ENCODE data around the gene FOXM1.
A peak's percentile ranks its signal among the peaks of the same experiment; 100 is the strongest.

Gene FOXM1

GRCh38 chr12:2877047-2877952, at the start of gene FOXM1, which contains the start of gene RHNO1:
FOXM1 (minus strand) TSS chr12:2877174; CDS start chr12:2874478, 2,696 bp downstream.
RHNO1 (plus strand) TSS chr12:2877223; CDS start chr12:2885367, 8,144 bp downstream.
- FAIRE-seq = peak; percentile 88
- peak; percentile 98 for DNase-seq (ENCODE audit: low spot score)

DNA sequence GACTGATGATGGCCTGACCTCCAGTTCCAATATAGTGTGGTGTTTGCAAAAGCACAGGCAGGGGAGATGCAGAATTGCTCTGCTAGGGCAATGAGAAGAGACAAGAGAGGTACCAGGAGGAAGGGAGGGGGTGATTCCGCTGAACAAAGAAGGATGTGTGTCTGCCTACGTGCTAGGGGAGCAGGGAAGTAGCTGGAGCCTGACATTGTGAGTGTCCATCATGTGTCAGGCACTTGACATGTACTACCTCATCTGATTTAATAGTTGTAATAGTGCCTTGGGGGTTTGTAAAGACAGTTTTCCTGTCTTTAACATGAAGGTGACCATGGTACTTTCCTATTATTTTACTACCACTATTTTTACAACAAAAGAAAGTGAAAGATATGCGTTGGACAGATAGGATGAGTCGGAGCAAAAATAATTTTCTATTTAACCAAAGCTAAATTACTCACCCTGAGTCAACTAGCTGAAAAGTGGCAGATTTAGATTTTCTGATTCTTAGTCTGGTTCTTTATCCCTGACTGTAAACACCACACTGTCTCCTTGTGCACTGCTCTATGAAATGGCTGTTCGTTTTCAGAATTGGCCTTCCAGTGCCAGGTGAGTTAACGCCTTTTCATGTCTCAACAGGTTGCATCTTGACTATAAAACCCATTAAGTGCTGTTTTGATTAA, 48.5 kb upstream of the FOXM1 start:
- FAIRE-seq (no peak), DNase-seq (ENCODE audit: low spot score) (no peak)

GRCh38 chr12:2924019-2924418, 47.0 kb upstream of the FOXM1 start:
- no peak for DNase-seq (ENCODE audit: low spot score)
- no peak for FAIRE-seq

DNA sequence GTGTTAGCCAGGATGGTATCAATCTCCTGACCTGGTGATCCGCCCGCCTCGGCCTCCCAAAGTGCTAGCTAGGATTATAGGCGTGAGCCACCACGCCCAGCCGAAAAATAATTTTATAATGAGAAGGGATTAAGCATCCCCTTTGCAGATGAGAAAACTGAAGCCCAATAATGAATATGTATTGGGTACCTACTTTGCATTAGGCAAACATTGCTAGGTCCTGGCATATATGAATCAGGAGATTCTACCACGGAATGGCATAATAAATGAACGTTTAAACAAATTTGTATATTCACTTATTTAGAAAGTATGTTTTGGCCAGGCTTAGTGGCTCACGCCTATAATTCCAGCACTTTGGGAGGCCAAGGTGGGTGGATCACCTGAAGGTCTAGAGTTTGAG, 46.1 kb upstream of the FOXM1 start:
- FAIRE-seq = no peak
- no peak for DNase-seq (ENCODE audit: low spot score)

- no peak for FAIRE-seq
- no peak for DNase-seq (ENCODE audit: low spot score)
These were observed 45.4 kb upstream of the FOXM1 start for GRCh38 chr12:2922329-2922728.

DNA sequence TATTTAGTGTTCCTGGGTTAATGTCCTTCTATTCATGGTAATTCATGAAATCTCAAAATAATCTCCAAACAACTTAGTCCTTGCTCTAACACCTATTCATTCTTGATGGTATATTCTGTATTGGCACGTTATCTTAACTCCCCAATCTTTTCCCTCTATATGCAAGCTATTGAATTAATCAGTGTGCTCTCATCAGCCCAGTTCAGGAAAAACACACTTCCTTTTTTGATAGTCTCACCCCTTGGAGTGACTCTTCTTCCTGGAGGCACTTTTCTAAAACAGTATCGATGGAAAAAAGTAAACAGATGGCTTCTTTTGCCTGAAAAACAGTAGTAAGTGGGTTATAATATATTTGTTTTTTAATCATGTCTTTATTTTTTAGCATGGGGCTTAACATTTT, 42.3 kb upstream of the FOXM1 start:
- DNase-seq (ENCODE audit: low spot score) = no peak
- FAIRE-seq = no peak

- DNase-seq (ENCODE audit: low spot score) (no peak), FAIRE-seq (peak; percentile 23)
These were observed 35.2 kb upstream of the FOXM1 start for GRCh38 chr12:2912216-2912575.

- FAIRE-seq (no peak), DNase-seq (ENCODE audit: low spot score) (no peak)
These were observed 27.3 kb upstream of the FOXM1 start for GRCh38 chr12:2904260-2904659.

GRCh38 chr12:2902272-2902880, 25.4 kb upstream of the FOXM1 start:
- DNase-seq (ENCODE audit: low spot score) (no peak), FAIRE-seq (peak; percentile 73)

GRCh38 chr12:2900642-2901041, 23.7 kb upstream of the FOXM1 start:
- DNase-seq (ENCODE audit: low spot score) = no peak
- FAIRE-seq = no peak

DNA sequence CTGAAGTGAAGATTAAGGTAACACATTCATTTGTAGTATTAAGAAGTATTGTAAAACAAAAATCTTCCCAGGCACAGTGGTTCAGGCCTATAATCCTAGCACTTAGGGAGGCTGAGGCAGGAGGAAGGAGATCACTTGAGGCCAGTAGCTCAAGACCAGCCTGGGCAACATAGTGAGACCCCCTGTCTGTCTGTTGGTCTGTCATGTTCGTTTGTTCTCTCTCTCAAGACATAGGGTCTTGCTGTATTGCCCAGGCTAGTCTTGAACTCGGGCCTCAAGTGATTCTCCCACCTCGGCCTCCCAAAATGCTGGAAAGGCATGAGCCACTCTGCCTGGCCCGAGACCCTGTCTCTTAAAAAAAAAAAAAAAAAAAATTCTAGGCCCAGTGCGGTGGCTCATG, 20.4 kb upstream of the FOXM1 start:
- FAIRE-seq (no peak), DNase-seq (ENCODE audit: low spot score) (no peak)

- no peak for DNase-seq (ENCODE audit: low spot score)
- peak; percentile 81 for FAIRE-seq
These were observed 18.5 kb upstream of the FOXM1 start for GRCh38 chr12:2895511-2895910.

DNA sequence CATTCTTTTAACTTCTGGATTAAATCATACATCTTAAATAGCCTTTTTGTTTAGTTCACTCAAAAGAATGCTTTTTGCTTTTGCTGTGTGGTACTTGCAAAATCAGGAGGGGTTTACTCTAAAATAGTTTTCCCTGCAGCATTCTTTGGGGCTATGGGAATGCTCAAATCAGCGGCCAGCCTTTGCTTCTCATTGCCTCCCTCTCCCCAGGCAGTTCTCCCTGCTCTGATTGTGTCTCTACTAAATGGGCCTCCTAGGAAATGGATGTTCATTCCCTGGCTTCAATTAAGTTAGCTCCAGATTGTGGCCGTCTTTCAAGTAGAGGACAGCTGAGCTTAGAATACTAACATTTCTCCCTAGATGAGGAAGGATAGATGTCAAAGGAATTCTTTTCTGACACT, 18.1 kb upstream of the FOXM1 start:
- DNase-seq (ENCODE audit: low spot score) = no peak
- no peak for FAIRE-seq

- DNase-seq (ENCODE audit: low spot score) (peak; percentile 61), FAIRE-seq (peak; percentile 20)
These were observed 16.0 kb upstream of the FOXM1 start for GRCh38 chr12:2893007-2893406.

GRCh38 chr12:2892246-2892645, 15.3 kb upstream of the FOXM1 start:
- FAIRE-seq (no peak), DNase-seq (ENCODE audit: low spot score) (no peak)

- DNase-seq (ENCODE audit: low spot score) (peak; percentile 61), FAIRE-seq (no peak)
These were observed 14.5 kb upstream of the FOXM1 start for GRCh38 chr12:2891240-2892053.

DNA sequence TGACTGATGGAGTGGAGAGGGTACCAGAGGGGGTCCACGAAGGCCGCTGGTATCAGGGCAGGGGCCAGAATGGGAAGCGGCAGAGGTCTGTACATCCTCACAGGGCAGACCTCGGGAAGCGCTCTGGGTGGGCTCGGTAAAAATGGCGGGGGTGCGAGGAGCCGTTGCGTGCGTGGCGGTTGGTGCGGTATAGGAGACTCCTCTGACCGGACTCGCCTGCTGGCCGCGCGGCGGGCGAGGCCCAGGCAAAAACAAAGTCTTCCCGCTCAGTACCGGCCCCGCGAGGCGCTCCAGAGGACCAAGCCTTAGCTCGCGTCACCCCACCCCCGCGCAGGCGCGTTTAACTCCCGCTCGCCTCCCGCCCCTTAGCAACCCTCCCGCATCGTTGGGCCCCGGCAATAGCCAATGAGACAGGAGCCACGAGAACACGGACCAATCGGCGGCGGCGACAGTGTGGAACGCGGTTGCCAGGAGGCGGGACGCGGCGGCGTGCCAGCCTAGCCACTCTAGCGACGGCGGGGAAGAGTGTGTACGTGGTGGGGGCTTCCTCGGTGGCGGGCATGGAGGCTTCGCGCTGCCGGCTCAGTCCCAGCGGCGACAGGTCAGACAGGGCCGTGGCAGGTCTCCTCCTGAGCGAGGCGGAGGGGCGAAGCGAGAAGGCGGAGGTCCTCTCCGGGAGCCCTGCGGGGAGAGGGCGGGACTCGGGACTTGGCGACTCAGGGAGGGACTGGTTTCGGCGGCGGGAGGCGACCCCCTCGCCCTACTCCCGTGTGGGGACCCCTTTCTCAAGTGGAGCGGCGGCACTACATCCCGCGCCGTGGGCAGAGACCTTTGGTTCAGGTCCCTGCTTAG, 13.6 kb upstream of the FOXM1 start, which contains the start of gene TULP3:
Gene TULP3, plus strand, starts transcription at position 504 of the 852 bp plus-strand sequence. Its CDS starts 57 bp downstream, at position 561.
- FAIRE-seq (peak; percentile 99), DNase-seq (ENCODE audit: low spot score) (peak; percentile 100)

- DNase-seq (ENCODE audit: low spot score) (no peak), FAIRE-seq (no peak)
These were observed 13.0 kb upstream of the FOXM1 start for GRCh38 chr12:2890001-2890387.

- FAIRE-seq = no peak
- no peak for DNase-seq (ENCODE audit: low spot score)
These were observed 9.9 kb upstream of the FOXM1 start for GRCh38 chr12:2886768-2887450.

DNA sequence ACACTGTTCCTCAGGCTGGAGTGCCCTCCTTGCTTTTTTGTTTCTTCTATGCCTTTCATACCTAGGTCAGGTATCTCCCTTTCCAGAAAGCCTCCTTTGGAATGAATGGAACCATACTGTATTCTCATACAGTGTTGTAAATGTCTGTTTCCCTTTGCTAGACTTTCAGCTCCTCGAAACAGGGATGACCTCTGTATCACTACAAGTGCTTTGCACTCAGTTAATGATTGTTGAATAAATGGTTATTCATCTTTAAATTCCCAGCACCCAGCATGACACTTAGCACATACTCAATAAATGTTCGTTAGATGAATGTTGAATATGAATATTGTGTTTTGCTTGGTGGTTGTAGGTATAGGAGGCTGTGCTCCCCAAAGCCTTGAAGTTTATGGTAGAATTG, 7.8 kb upstream of the FOXM1 start:
- no peak for FAIRE-seq
- DNase-seq (ENCODE audit: low spot score) = no peak
